Retina (tissue), 1 donor: ENCODE results near the gene KRTAP5-4.
"Not testable (repeated sequence)": the region's sequence is repeated elsewhere in the genome, so short reads cannot be mapped to it uniquely, and the experiment has no call there.

Experiments used
- DNase-seq: peaks from one replicate; pipeline ENCODE4 v3.0.0-alpha.2; 2016

The KRTAP5-4 gene, protein sequence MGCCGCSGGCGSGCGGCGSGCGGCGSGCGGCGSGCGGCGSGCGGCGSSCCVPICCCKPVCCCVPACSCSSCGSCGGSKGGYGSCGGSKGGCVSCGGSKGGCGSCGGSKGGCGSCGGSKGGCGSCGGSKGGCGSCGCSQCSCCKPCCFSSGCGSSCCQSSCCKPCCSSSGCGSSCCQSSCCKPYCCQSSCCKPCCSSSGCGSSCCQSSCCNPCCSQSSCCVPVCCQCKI

DNA sequence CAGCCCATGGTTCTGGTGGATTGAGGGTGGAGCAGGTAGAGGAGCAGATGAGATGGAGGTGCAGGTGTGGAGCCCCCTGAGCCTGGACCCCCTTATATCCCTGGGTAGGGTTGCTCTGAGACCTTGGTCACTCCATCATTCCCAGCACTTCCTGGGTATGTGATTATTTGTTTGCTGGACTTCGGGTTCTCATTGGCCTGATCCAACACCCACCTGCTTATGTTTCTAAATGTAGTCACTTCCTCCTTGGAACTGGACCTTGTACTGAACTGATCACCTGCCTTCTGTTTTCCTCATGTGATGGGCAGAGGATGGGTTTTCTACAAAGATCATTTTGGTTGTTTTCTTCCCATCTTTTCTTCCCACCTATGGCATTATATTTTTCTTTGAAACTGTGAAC is at the start of gene KRTAP5-4:
KRTAP5-4 (minus strand) TSS at position 53 of the 400 bp plus-strand sequence; CDS start at position 8, 45 bp downstream.
- DNase-seq: no peak

DNA sequence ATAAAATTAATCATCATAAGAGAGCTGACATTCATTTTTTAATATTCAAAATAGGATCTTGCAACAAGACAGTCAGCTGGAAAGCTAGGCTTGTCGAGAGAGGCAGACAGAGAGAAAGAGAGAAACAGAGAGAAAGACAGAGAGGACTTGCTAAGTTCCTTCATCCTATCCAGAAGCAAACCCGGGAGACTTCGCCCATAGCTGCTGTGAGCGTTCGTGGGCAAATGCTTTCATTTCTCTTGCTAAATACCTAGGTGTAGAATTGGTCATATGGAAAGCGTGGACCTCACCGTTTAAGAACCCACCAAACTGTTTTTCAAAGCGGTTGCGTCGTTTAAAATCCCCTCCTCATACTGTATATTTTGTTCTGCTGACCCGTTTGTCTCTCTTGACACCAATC is 49.7 kb upstream of the KRTAP5-4 start:
- no peak for DNase-seq

DNA sequence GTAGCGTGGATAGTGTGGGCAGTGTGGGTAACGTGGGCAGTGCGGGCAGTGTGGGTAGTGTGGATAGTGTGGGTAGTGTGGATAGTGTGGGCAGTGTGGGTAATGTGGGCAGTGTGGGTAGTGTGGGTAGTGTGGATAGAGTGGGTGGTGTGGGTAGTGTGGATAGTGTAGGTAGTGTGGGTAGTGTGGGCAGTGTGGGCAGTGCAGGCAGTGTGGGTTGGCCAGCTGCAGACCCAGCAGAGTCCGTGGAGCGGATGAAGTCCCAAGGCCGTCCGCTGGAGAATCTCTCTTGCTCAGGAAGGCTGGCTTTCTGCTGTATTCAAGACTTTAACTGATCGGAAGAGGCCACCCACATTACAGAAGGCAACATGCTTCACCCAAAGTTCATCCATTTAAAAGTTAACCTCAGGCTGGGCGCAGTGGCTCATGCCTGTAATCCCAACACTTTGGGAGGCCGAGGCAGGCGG is 49.0 kb upstream of the KRTAP5-4 start:
- no peak for DNase-seq

DNA sequence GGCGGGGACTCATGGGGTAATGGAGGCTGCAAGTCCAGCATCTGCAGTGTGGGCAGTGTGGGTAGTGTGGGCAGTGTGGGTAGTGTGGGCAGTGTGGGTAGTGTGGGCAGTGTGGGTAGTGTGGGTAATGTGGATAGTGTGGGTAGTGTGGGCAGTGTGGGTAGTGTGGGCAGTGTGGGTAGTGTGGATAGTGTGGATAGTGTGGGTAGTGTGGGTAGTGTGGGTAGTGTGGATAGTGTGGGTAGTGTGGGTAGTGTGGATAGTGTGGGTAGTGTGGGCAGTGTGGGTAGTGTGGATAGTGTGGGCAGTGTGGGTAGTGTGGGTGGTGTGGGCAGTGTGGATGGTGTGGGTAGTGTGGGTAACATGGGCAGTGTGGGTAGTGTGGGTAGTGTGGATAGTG is 48.5 kb upstream of the KRTAP5-4 start:
- DNase-seq: not testable (repeated sequence)

DNA sequence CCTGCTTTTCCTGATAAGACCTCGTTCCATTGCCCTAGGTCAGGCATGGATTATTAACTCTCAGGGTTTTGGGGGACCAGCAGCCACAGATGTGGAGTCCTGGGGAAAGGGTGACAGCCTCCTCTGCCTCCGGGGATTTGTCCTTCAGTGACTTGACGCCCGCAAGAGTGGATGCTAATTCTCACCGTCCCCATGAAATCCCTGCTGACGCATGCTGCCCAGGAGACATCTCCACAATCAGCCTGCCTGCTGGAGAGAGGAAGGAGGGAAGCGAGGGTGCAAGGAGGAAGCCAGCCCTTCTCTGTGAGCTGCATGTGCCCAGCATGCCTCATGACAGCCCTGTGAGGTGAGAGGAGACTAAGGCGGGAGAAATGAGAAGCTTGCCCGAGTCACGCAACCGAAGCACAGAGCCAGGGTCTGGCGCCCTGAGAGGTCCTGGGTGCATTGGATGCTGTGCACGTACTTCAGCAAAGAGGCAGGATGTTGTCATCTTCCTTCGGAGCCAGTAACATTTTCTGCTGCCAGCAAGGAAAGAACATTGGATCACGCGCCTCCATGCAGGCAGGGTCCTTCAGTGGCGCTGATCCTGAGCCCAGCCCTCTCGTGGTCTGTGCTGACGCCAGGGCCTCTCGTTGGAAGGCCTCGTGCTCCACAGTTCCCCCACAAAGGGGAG is 47.7 kb upstream of the KRTAP5-4 start:
- no peak for DNase-seq

DNA sequence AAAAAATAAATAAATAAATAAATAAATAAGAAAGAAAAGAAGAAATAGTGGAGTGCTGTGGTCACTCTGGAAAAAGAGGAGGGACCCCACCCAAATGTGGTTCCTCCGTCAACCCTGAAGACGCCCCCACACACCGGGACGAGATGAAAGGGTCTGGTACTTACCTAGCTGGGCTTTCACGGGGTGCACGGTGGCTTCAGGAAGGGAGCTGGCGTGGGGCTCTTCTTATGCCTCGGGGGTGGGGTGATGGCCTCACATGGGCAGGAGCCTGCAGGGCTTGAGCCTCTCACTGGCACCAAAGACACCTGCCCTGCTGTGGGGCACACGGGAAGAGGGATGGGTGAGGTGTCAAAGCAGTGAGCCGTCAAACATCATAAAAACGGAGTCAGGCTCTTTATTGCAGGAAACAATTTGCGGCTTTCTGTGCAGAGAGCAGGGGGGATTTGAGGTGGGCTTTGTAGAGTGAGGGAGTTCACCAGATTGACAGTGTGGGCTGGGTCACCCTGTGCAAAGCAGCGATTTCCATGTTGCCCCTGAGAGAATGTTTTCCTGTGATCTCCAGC is 47.1 kb upstream of the KRTAP5-4 start:
- DNase-seq: no peak

DNA sequence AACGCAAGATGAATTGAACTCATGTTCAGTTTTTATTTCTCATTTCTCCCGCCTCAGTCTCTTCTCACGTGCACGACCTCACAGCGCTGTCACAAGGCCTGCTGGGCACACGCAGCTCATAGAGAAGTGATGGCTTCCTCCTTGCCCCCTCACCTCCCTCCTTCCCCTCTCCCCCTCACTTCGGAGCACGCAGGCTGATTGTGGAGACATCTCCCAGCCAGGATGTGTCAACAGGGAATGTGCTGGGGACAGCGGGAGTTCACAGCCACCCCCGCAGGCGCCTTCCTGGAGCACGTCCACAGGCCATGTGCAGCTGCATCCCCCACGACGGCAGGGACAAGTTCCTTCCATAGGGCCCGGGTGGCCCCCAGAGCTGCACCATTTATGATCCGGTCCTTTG is 46.0 kb upstream of the KRTAP5-4 start:
- no peak for DNase-seq

DNA sequence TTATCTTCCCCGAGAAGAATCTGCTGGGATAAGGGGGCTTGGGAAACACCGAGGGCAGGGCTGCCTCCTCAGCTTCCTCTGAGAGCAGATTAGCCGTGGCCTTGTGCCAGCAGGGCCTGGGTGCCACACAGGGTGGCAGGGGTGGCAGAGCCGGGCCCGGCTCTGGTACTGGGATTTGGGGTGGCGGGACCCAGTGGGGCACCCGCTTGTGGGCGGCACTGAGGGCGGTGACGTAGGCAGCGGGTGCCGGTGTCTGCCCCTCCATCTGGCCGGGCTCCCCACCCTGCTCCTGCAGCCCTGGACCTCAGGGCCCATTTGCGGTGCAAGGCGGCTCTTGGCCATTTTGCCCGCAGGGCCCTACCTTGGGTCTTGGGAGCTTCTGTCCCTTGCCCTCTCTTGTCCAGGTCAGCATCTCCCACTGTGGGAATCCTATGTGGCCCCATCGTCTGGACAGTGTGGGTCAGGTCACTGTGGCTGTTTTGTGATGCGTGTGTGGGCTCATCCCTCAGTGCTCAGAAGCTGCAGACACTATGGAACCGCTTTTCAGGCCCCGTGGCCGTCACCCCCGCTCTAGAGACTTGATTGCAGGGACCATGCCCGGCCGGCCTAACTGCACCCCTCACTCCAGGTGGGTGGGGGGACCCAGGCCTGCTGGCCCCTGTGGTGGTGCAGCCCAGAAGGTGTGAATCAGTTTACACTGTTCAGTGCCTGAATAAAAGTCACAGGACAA is 45.3 kb upstream of the KRTAP5-4 start:
- no peak for DNase-seq

DNA sequence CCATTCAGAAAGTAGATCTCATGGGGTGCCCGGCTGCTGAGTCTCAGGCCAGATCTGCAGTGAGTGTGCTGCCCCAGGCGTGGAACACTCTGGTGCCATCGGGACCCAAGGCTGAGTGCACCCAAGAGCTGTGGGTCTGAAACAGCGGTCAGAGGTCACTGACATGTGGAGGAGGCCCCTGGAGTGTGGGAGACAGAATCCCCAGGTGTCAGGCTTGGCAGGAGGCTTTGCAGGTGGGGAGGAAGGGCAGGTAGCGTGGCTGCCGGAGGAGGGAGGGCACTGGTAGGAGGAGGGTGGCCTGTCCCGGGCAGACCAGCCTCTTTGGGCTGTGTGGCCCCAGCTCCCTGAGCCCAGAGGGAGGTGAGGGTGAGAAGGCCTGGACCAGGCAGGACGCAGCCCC is 43.4 kb upstream of the KRTAP5-4 start:
- DNase-seq: no peak

DNA sequence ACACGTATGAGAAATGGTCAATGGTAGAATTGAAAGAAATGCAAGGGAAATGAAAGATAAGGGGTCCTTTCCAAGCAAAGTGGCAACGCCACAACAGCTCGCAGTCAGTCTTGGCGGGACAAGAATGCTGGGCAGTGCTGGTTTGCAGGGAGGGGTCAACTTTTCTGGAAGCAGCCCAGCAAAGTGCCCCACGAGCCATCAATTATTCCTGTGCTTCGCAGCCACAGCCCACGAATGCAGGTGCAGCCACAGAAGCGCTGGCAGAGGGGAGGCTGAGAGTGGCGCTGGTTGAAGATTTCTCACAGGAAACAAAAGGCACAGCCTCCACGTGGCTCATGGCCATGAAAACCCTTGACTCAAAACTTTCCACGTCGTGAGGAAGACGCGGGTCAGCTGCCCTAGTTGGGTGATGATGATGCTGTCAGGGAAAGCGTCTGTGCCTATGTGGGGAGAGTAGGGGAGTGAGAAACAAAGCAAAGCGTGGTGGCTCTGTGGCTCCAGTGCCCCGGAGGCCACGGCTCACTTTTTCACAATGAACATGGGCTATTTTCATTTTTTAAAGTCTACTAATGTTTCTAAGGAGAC is 40.9 kb upstream of the KRTAP5-4 start:
- DNase-seq: not testable (repeated sequence)

DNA sequence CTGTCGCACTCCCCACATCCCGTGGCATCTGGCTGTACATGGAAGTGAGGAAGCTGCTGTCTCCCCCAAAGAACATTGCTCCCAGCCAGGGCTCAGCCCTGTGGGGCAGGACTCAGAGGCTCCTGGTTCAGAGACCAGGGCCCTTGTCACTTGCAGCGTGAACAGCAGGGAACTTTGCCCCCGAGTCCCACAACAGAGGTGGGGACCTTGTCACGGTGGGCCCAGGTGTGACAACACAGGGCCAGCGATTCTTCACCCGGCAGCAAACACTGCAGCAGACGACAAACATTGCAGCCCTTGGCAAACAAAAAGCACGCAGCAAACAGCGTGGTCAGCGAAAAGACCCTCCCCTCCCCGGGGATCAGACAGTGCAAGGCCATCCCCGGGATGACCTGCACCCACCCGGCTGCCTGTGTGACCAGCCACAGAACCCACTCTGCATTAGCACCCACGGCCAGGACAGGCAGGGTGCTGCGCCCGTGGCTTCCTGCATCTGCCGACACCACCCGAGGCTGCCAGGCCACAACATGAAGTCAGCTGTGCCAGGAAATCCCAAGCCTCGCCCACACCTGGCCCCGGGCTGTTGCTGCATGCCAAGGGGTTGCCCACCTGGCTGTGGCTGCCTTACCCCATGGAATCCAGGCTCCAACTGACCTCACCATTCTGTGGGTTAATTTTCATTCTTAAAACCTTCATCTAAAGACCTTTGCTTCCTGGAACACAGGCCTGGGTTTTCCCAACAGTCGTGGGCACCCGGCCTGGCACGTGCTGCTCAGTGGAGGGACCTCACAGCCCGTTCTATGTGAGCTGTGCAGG is 39.7 kb upstream of the KRTAP5-4 start:
- DNase-seq: not testable (repeated sequence)

DNA sequence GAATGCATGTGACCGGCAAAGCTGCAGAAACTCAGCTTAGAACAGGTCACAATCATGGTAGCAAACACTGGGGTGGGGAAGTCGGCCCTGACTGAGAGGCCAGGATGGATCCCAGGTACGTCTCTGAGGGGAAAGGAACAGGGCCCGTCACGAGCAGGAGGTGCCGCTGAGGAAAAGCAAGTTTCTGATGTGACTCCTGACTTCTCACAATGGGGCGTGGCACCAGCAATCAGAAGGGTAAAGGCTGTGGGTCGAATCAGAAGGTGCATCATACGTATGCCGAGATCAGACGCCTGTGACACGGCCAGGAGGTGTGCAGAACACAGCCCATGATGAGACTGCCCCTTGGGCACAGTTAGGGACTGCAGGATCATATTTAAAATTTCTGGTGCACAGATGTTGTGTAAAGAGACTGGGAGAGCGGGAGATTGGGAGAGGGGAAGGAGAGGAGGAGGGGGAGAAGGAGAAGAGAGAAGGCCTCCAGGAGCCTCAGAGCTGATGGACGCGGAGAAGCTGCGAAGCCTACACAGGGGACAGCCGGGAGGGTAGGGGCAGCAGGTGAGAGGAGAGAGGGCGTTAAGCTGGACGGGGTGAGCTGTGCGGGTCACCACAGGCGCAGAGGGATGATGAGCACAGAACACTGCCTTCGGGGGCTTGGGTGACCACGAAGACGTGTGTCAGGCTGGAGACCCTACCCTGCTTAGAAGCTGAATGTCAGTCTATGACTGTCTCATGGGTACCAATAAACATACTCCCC is 38.4 kb upstream of the KRTAP5-4 start:
- DNase-seq: no peak

DNA sequence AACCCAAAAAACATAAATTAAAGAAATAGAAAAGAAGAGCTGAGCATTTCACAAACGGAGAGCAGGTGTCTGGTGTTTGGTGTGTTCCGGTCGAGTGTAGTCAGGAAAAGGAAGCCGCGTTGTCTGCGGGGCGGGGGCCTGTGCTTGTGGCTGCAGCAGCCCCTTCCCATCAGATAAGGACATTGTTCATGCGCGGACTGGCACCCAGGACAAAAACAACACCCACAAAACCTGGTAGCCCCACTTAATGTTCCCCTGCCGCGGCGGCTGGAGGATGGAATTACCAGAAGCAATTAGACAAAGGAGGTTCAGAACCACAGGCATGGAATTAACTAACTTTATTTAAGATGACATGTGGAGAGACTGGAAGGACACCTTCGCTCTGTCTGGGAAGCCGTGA is 37.6 kb upstream of the KRTAP5-4 start:
- DNase-seq: no peak

DNA sequence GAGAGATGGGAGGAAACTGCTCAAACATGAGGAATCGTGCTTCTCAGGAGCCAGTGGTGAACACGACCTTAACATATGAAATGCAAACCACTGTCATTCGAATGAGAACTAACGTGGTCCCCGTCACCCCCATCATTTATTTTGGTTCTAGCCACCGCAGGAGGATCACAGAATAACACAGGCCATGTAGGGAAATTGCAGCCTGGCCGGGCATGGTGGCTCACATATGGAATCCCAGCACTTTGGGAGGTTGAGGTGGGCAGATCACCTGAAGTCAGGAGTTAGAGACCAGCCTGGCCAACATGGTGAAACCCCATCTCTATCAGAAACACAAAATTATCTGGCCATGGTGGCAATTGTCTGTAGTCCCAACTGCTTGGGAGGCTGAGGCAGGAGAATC is 34.7 kb upstream of the KRTAP5-4 start:
- no peak for DNase-seq

DNA sequence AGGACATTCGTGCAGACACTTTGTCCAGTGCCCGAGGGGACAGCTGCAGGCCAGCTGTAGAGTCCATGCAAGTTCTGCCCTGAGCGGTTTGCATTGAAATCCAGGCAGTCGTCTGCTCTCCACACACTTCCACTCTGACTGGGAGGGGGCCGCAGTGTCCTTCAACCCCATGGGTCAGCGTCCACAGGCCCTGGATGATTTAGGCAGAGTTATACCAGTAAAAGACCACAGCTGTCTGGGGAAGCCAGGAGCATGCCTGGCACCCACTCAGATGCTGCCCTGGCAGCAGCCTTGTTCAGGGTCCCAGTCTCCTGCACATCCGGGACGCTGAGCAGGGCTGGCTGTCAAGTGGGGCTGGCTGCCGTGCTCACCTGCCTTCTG is 34.1 kb upstream of the KRTAP5-4 start:
- no peak for DNase-seq

DNA sequence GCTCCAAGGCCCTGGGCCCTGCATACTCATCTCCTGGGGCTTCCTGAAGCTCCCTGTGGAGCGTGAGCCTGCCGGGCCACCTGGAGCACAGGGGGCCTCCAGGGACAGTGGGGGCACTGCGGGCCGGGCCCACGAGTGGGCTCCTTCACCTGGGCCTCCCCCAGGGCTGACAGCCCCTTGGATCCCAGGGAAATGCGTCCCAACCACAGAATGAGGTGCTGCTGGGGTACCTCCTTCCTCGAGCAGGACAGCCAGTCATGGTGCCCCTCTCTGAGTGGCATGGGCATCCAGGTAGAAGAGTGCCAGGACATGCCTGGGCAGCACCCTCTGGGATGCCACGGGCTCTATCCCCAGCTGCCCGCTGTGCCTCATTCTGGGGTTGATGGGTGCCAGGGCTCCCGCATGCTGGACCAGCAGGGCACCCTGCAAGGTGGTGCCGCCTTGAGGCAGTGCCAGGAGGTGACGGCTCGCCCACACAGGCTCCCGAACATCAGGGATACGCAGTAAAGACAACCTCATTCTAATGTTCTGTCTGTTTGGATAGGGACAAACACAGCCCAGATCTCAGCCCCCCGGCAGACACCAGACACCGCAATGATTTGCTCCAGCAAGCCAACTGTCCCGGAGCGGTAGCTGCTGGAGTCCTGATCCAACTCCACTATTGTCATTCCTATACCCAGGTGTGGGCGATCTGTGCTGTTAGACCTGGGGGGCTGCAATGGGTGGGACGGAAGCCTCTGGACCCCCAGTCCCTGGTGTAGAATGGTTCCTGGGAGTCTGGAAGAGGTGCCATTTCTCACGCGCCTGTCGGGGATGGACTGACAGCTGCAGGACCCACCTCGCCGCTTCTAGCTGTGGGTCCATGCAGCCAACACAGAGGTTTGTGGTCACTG is 33.5 kb upstream of the KRTAP5-4 start:
- DNase-seq: no peak

DNA sequence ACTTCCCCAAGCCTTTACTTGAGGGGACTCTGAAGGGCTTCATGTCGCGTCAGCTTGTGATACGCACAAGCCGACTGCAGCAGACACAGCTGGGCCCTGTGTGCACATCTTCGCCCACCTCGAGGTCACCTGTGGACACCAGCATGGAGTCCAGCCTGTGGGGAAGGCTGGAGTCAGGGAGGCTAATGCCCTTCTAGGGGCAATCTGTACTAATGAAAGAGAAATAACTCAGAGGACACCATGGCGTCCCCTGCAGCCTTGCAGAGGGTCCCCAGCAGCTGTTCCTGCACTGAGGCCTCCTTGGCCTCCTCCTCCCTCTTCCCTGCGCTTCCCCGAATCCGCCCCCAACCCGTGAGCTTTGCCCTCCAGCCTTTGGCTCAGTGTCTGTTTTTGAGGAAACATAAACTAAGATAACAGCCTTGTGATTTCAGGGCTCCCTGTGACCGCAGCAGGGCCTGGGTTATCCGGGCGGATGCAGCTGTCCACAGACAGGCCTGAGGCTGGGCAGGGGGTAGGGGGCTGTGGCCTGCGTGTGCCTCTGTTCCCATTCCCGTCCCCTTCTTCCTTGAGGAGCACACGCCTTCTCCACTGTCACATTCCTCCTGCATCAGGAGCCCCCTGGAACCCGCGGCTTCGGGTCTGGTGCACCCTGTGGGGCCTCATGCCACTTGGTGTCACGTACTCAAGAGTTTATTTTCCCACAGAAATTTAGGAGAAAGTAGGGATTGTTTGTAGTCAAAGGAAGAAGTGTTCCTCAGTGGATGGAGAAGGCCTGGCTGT is 32.6 kb upstream of the KRTAP5-4 start:
- no peak for DNase-seq

DNA sequence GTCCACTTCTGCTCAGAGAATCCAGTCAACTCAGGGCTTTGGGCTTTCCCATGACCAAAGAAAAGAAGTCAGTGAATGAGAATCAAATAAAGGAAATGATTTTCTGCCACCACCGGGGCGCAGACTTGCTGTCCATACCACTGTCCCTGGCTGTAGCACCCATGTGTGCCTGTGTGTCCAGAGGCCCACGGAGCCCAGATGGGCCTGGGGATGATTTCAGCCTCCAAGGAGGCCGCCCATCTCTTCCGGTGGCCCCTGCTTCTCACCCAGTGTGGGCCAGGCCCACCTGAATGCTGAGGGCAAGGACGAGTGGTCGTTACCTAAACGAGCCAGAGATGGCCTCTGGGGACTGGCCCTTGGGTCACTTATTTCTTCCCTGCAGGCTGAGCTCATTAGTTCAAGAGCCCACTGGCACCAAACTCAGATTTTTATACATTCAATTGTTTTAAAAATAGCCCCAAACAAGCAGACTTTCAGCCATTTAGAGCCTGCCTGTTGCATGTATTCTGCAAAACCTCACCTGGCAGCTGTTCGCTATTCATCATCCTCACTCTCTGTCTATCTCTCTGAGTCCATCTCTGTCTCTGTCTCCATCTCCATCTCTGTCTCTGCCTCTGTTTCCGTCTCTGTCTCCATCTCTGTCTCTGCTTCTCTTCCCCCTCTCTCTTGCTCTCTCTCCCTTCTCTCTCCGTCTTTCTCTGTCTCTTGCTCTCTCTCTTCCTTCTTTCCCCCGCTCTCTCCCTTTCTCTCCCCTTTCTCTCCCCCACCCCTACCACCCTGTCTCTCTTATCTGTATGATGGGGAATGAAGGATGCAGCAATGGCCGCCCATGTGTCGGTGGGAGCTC is 31.8 kb upstream of the KRTAP5-4 start:
- no peak for DNase-seq
